Measurements from ENCODE around the gene KDM4C.
"Not testable (repeated sequence)": the region's sequence is repeated elsewhere in the genome, so short reads cannot be mapped to it uniquely, and the experiment has no call there.

Gene KDM4C

GRCh38 chr9:6942406-6942805 lies 184.6 kb downstream of the KDM4C start:
- intact Hi-C loops (cut with DNase I) = no loop called here
- no peak for DNase-seq

GRCh38 chr9:6943293-6943692 lies 185.5 kb downstream of the KDM4C start:
- no peak for DNase-seq
- intact Hi-C loops (cut with DNase I) = no loop called here

DNA sequence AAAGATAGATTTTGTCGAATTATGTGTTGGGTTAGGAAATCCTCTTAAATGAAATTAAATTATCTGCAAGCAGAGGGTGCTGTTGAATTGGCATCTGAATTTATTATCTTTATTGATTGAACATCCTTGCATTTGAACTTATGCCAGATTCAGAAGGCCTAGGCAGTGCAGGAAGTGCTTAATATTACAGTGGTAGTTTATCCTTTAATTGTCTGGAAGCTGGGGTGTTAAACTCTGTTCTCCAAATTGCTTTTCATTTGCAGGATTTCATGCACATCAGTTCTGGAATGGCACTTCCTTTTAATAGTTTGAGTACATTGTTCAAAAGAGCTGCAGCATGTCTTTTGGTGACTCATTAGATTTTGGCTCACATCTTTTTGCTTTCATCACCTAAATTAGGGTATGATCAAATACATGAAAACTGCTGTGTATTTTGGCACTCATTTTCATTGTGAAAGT lies 186.3 kb downstream of the KDM4C start:
- intact Hi-C loops (cut with DNase I) = no loop called here
- no peak for DNase-seq

GRCh38 chr9:6944896-6945295 lies 187.1 kb downstream of the KDM4C start:
- intact Hi-C loops (cut with DNase I) = no loop called here
- DNase-seq = no peak

GRCh38 chr9:6945816-6946215 lies 188.0 kb downstream of the KDM4C start:
- intact Hi-C loops (cut with DNase I) = no loop called here
- DNase-seq = no peak

- intact Hi-C loops (cut with DNase I) = no loop called here
- no peak for DNase-seq
Measured at GRCh38 chr9:6946583-6947166, 188.9 kb downstream of the KDM4C start.

DNA sequence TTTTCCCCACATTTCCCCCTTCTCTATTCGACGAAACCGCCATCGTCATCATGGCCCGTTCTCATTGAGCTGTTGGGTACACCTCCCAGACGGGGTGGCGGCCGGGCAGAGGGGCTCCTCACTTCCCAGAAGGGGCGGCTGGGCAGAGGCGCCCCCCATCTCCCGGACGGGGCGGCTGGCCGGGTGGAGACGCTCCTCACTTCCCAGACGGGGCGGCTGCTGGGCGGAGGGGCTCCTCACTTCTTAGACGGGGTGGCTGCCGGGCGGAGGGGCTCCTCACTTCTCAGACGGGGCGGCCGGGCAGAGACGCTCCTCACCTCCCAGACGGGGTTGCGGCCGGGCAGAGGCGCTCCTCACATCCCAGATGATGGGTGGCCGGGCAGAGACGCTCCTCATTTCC lies 191.1 kb downstream of the KDM4C start:
- intact Hi-C loops (cut with DNase I) = not testable (repeated sequence)

DNA sequence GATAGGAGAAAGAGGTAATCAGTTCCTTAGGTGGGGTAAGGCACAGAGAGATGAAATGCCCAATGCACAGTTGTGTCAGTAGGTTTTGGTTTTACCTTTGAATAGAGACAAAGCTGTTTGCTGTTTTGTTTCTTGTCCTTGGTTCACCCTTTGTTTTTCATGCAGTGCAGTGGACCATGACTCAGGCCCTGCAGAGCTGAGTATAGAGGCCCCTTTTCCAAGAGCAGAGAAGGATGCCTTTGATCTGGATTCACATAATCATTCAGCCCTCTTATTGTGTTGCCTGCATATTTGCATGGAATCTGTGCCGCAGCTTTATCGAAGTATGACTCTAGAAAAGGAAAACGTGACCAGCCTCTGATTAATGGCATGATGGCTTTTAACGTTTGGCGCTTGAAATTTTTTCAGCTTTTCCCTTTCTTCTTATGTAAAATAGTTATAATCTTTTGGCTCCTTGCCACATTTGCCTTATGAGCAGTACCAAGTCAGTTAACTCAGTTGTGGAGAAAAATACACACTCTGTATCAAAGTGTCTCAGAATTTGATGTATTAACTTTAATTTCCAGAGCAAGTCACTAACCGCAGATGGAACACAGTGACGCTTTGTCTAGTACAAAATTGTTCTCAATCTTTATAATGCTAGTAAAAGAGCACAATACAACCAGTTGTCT lies 197.6 kb downstream of the KDM4C start:
- peak in 29 of 42 donors; percentile 6 to 69 (median 35) for DNase-seq
- intact Hi-C loops (cut with DNase I) = no loop called here

More for the DNA sequence above, 191.1 kb downstream of the KDM4C start:
- not testable (repeated sequence) for DNase-seq

DNA sequence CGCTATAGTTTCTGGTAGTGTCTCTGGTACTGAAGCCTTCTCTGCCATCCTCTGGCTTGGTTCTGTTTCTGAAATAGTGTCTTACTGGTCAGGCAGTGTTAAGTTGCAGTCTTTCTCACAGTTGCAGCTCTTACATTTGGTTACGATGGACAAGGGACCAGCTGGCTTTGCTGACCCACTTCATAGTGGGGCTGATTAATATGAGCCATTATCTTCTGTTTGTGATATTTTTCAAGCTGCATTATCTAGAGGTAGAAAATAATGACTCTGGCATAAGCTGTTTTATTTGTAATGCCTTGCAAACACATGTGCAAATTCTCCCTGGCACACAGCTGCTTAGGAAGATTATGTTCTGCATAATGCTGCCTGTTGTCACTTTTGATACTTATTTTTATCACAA lies 199.1 kb downstream of the KDM4C start:
- intact Hi-C loops (cut with DNase I) = no loop called here
- DNase-seq = no peak

DNA sequence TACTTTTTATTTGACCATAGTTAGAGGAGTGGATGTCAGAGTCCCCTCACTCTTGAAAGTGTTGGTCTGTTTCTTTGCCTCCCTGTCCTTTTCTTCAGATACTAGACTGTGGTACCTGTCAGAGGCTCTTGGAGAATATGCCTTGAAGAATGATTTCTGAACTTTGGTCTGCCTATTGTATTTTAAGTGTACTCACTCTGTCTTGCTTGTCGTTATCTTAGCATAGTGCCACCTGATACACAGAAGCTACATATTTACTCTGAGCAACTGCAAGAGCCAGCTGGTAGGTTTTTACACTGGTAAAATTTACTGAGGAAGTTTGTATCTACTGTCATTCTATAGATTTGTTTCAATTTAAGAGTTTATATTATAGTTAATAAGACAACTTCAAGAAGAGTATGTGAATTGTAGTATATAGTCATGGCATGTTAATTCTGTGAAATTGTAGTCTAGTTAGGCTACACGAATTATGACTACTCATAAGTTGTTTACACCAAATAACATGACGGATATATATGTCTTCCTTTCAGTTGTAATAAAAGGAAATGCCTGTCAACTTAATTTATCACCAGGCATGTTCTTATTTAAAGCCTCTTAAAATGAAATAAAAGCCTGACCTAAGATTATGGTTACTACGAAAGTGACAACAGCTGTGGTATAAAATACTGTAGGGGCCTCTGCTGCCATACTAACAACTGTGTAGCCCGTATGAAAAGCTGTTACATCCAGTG lies 201.7 kb downstream of the KDM4C start:
- no peak for DNase-seq
- intact Hi-C loops (cut with DNase I) = no loop called here

- intact Hi-C loops (cut with DNase I) = no loop called here
- DNase-seq = no peak
Measured at GRCh38 chr9:6960777-6961176, 203.0 kb downstream of the KDM4C start.

DNA sequence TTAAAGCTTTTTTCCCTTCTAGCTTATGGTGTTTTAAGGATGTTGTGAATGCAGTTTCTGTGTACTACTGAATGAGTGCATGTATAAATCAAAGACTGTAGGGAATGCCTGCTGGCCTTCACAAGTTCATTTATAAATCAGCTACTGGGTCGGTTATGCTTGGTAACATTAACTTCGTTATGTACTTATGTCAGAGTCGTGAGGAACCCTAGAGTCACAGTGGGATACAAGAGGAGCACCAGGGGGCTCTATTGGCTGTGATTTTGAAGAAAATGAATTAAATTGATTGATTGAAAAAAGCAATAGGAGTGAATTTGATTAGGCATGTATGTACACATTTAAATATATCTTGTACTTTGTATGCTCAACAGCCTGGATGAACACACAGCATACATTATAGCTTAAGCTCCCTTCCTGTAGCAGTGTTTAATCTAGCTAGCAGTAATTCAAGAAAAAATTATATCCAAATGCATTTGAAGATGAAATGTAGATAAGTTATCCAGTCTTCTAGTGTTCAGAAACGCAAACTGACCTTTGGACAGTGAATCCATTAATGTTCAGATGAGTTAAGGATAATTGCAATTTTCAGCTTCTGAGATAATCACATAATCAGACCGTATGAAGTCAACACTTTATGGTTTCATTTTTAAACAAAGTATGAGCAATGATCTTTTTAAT lies 204.2 kb downstream of the KDM4C start:
- intact Hi-C loops (cut with DNase I) = no loop called here
- DNase-seq = no peak

- intact Hi-C loops (cut with DNase I) = no loop called here
Measured at GRCh38 chr9:6965566-6965965, 207.8 kb downstream of the KDM4C start.

DNA sequence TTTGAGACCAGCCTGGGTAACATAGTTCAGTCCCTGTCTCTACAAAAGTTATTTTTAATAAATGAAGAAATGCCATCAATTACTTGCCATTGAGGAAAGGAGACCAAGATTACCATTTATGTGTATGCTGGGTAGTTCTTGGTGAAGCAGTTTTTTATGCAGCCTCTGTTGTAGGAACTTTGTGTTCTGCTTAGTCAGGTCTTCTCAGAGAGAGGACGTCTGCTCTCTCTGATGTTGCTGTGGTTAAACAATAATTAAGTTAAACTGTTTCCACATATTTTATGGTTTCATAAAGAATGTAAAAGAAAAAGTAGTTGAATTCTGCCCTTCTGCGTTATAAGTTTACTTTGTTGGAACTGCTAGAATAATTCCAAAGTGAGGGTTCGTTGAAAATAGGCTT lies 210.5 kb downstream of the KDM4C start:
- intact Hi-C loops (cut with DNase I) = no loop called here
- no peak for DNase-seq

More at GRCh38 chr9:6965566-6965965, 207.8 kb downstream of the KDM4C start:
- no peak for DNase-seq

DNA sequence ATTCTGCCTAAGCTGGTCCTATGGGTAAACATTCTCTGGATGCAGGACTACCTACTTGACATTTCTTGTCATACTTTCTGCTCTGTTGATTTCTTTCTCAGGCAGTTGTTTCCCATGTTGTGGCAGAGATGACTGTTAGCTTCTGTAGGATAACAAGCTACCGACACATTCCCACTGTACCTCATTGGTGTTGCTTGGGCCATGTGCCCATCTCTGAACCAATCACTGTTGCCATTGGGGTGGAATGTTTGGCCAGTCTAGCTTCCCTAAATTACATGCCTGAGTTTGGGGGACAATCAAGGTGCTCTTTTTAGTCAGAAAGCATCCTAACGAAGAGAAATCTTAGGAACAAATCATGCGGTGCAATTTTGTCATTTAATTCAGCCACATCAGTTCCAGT lies 212.0 kb downstream of the KDM4C start:
- intact Hi-C loops (cut with DNase I) = no loop called here
- DNase-seq = no peak

GRCh38 chr9:6973089-6973488 lies 215.3 kb downstream of the KDM4C start:
- intact Hi-C loops (cut with DNase I) = no loop called here
- no peak for DNase-seq

DNA sequence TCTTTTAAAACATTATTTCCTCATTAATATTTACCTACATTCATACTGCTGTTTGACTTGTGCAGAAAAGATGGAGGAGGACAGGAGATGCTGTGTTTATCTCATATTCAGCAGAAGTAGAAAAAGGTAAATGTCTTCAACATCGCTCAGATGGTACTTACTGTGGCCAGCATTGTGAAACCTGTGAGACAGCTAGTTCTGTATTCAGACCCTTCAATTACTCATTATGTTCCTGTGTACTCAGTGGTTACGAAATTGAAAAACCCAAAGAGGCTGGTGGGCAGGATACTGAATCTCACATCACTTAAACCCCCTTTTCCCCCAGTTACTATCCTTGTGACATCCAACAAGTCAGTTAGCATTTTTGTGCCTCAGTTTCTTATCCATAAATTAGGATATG lies 216.0 kb downstream of the KDM4C start:
- intact Hi-C loops (cut with DNase I) = no loop called here

DNA sequence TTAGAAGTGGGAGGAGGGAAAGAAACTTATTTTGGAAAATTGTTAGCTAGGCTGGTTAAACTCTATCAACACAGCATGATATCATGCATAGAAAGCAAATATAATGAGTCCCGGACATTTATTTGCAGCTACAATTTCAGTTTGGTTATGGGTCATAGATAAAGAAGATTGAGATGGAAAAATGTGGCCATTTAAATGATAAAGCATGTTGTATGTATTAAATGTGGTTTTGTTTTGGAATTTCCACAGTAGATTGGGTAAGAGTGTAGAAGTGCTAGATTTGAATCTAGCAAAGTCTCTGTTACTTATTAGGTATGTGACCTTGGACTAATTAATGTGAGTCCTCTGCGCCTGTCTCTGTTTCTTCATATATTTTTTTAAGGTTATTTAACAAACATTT lies 217.4 kb downstream of the KDM4C start:
- intact Hi-C loops (cut with DNase I) = no loop called here
- no peak for DNase-seq

More for the DNA sequence above, 216.0 kb downstream of the KDM4C start:
- DNase-seq = no peak

DNA sequence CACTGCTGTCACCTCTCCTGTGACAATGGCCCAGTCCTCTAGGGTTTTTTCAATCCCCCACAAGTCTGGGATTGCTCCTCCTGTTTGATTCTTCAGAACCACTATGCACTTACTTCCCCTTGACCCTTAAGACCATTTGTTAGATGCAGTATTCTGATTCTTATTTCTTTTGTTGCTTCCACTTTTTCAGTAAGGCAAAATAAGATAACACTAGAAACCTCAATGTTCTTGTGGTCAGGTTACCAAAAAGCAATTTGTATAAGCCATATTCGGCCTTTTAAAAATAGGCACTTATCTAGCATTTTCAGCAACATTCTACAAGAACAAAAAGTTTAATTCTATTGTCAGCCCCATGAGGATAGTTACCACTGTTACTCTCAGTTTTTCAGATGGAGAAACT lies 220.0 kb downstream of the KDM4C start:
- no peak for DNase-seq
- intact Hi-C loops (cut with DNase I) = no loop called here

DNA sequence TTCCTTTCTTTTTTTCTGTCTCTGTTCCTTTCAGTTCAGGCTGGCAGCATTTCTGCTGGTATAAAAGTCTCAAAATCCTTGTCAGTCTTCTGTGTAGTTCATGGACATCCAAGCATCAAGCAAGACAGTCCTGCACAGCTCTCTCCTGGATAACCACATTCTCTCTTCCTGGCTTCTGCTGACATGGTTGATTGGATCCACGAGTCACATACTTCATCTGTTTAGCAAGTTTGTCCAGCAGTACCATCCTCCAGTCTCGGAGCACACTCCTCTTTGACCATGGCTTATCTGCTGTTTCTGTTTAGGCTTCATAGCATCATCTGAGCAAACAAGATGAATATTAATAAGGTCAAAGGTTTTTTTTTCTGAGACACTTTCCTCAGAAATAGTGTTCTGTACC lies 220.8 kb downstream of the KDM4C start:
- intact Hi-C loops (cut with DNase I) = no loop called here

More for the DNA sequence above, 220.8 kb downstream of the KDM4C start:
- no peak for DNase-seq
